GM12878 (cell line): ENCODE measurements around the gene SHC2. TPM values are rescaled to one million over a fixed set of nuclear protein-coding genes. Genes with fewer than 3 reads are reported as not detected.
"Not testable (repeated sequence)": the region's sequence is repeated elsewhere in the genome, so short reads cannot be mapped to it uniquely, and the experiment has no call there.

ENCODE experiments used
- ATAC-seq: fragments of 200-7000 bp; cut with Tn5 transposase; 3 replicates; pipeline ENCODE4 v1.9.1; 2020; ENCODE audit warnings: mild to moderate bottlenecking, moderate library complexity
- BruUV-seq: library from RNA; stranded (reverse); fragments of 400-500 nt; replicated peaks from 2 replicates; lab custom pipeline; 2021; lab: Mats Ljungman, UMichigan
- CTCF ChIA-PET: fragments of 300-600 bp; sonication (Branson Sonifier 250); formaldehyde crosslinking; extraction: SDS; loops from one replicate; lab custom pipeline; 2021; ENCODE audit warnings: inconsistent platforms; lab: Yijun Ruan, JAX
- POLR2A ChIA-PET: fragments of 350-600 bp; formaldehyde crosslinking; extraction: SDS; loops from one replicate; lab custom pipeline; 2021; ENCODE audit warnings: inconsistent platforms; lab: Charles Lee
- RAD21 ChIA-PET: fragments of 300-600 bp; sonication (Branson Sonifier 250); formaldehyde crosslinking; loops from one replicate; lab custom pipeline; 2023; ENCODE audit warnings: antibody characterized with exemption; ENCODE audit not compliant: unreplicated experiment; lab: Charles Lee
- SMC1A ChIA-PET: fragments of 300-600 bp; sonication (Branson Sonifier 250); formaldehyde crosslinking; loops from one replicate; lab custom pipeline; 2023; ENCODE audit not compliant: unreplicated experiment, uncharacterized antibody; lab: Charles Lee
- DNase-seq: peaks from one replicate; pipeline ENCODE4 v3.0.0-alpha.2; 2011; ENCODE audit warnings: low read depth, low spot score
- FAIRE-seq: peaks from 3 replicates; lab custom pipeline; 2011; peaks lifted over from hg19 to GRCh38; lab: Jason Lieb, UNC
- H2AFZ ChIP-seq: 2 replicates; pipeline ENCODE4 v1.6.0; 2011; ENCODE audit warnings: low read depth, low read length, control low read depth; ENCODE audit not compliant: control insufficient read depth
- H3K27ac ChIP-seq: 2 replicates; pipeline ENCODE4 v1.5.1; 2011; ENCODE audit warnings: control low read depth; ENCODE audit not compliant: control insufficient read depth, insufficient read depth
- H3K27me3 ChIP-seq, 2 experiments: replicated peaks in 1 of 2; 2 replicates each; pipeline versions ENCODE4 v1.6.0 to v1.6.1; 2011; ENCODE audit warnings: low read length in 1 of 2; ENCODE audit not compliant: control insufficient read depth in 2 of 2, insufficient read depth in 2 of 2
- H3K36me3 ChIP-seq, 2 experiments: 2 replicates each; pipeline ENCODE4 v1.5.1; 2011; ENCODE audit warnings: low read length in 1 of 2; ENCODE audit not compliant: control insufficient read depth in 2 of 2, insufficient read depth in 2 of 2
- H3K4me1 ChIP-seq: 2 replicates; pipeline ENCODE4 v1.6.1; 2011; ENCODE audit warnings: mild to moderate bottlenecking, low read length, moderate library complexity, mixed read lengths; ENCODE audit not compliant: control insufficient read depth, insufficient read depth
- H3K4me2 ChIP-seq: 2 replicates; pipeline ENCODE4 v1.6.0; 2011; ENCODE audit warnings: control low read depth; ENCODE audit not compliant: control insufficient read depth, insufficient read depth
- H3K4me3 ChIP-seq: fragments of 200-600 bp; sonication (generic); 2 replicates; pipeline ENCODE4 v1.5.1; 2016
- H3K79me2 ChIP-seq: 2 replicates; pipeline ENCODE4 v1.6.0; 2011; ENCODE audit warnings: low read length; ENCODE audit not compliant: control insufficient read depth, insufficient read depth
- H3K9ac ChIP-seq: 2 replicates; pipeline ENCODE4 v1.8.0; 2011; ENCODE audit warnings: low read length, control low read depth, mixed read lengths; ENCODE audit not compliant: control insufficient read depth, insufficient read depth
- H3K9me3 ChIP-seq: replicated peaks from 3 replicates; pipeline ENCODE4 v1.5.1; 2011; ENCODE audit warnings: mild to moderate bottlenecking, low read length; ENCODE audit not compliant: control insufficient read depth, insufficient read depth
- H4K20me1 ChIP-seq: 2 replicates; pipeline ENCODE4 v1.6.0; 2011; ENCODE audit not compliant: control insufficient read depth, insufficient read depth
- BACH1 ChIP-seq: fragments of 450-650 bp; IDR thresholded peaks from 2 replicates; pipeline ENCODE4 v1.6.1; 2017; ENCODE audit warnings: mild to moderate bottlenecking, borderline replicate concordance
- CBX5 ChIP-seq: sonication (generic); IDR thresholded peaks from 2 replicates; pipeline ENCODE4 v1.6.1; 2016; ENCODE audit warnings: low read depth, moderate library complexity, mild to moderate bottlenecking, inconsistent platforms
- E2F4 ChIP-seq: IDR thresholded peaks from 2 replicates; pipeline ENCODE4 v1.6.1; 2012; ENCODE audit warnings: low read depth, low read length, improper control_type of control experiment
- IRF3 ChIP-seq: fragments of 450-650 bp; IDR thresholded peaks from 2 replicates; pipeline ENCODE4 v1.6.1; 2014; ENCODE audit warnings: mild to moderate bottlenecking
- MEF2A ChIP-seq: IDR thresholded peaks from 2 replicates; pipeline ENCODE4 v1.6.1; 2011; ENCODE audit warnings: low read depth, mild to moderate bottlenecking, low read length, moderate library complexity; ENCODE audit not compliant: insufficient read depth
- MEF2B ChIP-seq: fragments of 450-650 bp; IDR thresholded peaks from 2 replicates; pipeline ENCODE4 v1.6.1; 2018; ENCODE audit warnings: mild to moderate bottlenecking, moderate library complexity; ENCODE audit not compliant: partially characterized antibody, poor library complexity, severe bottlenecking
- NFYA ChIP-seq: IDR thresholded peaks from 2 replicates; pipeline ENCODE4 v1.6.1; 2011; ENCODE audit warnings: low read depth, mild to moderate bottlenecking, low read length, improper control_type of control experiment, borderline replicate concordance
- NR2F1 ChIP-seq: fragments of 450-650 bp; conservative IDR thresholded peaks from 2 replicates; pipeline ENCODE4 v1.6.1; 2017; ENCODE audit warnings: mild to moderate bottlenecking
- PAX8 ChIP-seq: fragments of 450-650 bp; IDR thresholded peaks from 2 replicates; pipeline ENCODE4 v1.6.1; 2017; ENCODE audit warnings: mild to moderate bottlenecking, moderate library complexity
- ZBTB40 ChIP-seq: fragments of 450-650 bp; IDR thresholded peaks from 2 replicates; pipeline ENCODE4 v1.6.1; 2016; ENCODE audit warnings: mild to moderate bottlenecking, moderate library complexity, borderline replicate concordance
- ZNF592 ChIP-seq: fragments of 450-650 bp; IDR thresholded peaks from 2 replicates; pipeline ENCODE4 v1.6.1; 2017; ENCODE audit warnings: mild to moderate bottlenecking, moderate library complexity
- WGBS: methylation state at CpG from one replicate; pipeline ENCODE4 v1.1.6; 2016; ENCODE audit warnings: low lambda C conversion rate; ENCODE audit not compliant: insufficient replicate concordance, insufficient coverage; ENCODE audit errors: missing lambda C conversion rate; 5-methylcytosine and 5-hydroxymethylcytosine counted together
- in situ Hi-C: fragments of 300-500 bp; cut with MboI; formaldehyde crosslinking; loops from 9 replicates; pipeline ENCODE4 v1.14.3; 2018; ENCODE audit warnings: mixed read lengths
- intact Hi-C: fragments of 100-400 bp; cut with micrococcal nuclease; formaldehyde crosslinking; loops from one replicate; pipeline ENCODE4 v1.14.2; 2022; ENCODE audit not compliant: unreplicated experiment
- polyA plus RNA-seq, 11 experiments: library from polyadenylated mRNA; depleted of rRNA in 4 of 11; unstranded in 6 of 11; stranded (reverse) in 5 of 11; fragments of >200 nt; fragmentation: Nextera tagmentation in 4 of 11; fragmentation: Illumina TruSeq in 1 of 11; extraction: Ambion mirVana in 4 of 11; extraction: Trizol in 1 of 11; gene quantifications; 1 replicate in 1 of 11; 2 replicates in 10 of 11; pipeline versions ENCODE4 v1.2.1 to v1.2.3, GENCODE V29; 2011 to 2016; ENCODE audit warnings: inconsistent platforms in 2 of 11, missing spikeins in 2 of 11, low read depth in 1 of 11
- total RNA-seq, 4 experiments: library from RNA; depleted of rRNA in 3 of 4; stranded (reverse); fragments of >200 nt in 3 of 4; fragmentation: Illumina TruSeq in 1 of 4; extraction: Trizol in 1 of 4; gene quantifications; 2 replicates each; pipeline versions ENCODE4 v1.2.1 to v1.2.3, GENCODE V29; 2013 to 2021

Gene SHC2
- total and polyA plus RNA-seq, 10 of the 15 experiments (the other 5 are each of a cell fraction or from before 2014, with no cell fraction given): 0.08 TPM; not detected in 9

GRCh38 chr19:387777-388176 lies 73.1 kb downstream of the SHC2 start (continued):
- TF ChIP-seq NFYA (no peak), BACH1 (no peak), CBX5 (no peak), ZBTB40 (no peak), ZNF592 (no peak), MEF2B (no peak), NR2F1 (no peak), IRF3 (no peak), E2F4 (no peak), PAX8 (no peak), MEF2A (no peak)

- RAD21 ChIA-PET, H3K4me3 ChIP-seq, H3K79me2 ChIP-seq, POLR2A ChIA-PET, H4K20me1 ChIP-seq, DNase-seq, H3K9me3 ChIP-seq, H3K27ac ChIP-seq, SMC1A ChIA-PET, FAIRE-seq, H2AFZ ChIP-seq, in situ Hi-C loops, H3K27me3 ChIP-seq, ATAC-seq, H3K9ac ChIP-seq, intact Hi-C loops, H3K4me2 ChIP-seq, CTCF ChIA-PET, H3K36me3 ChIP-seq, BruUV-seq: not testable (repeated sequence)
- peaks cover 20% of the 10 kb centered on the region for H3K4me1 ChIP-seq
- WGBS: 60% methylated on average over 9 of the region's 22 CpGs
These were observed 74.1 kb downstream of the SHC2 start for GRCh38 chr19:386632-387301.
